Natural killer cell (primary cell): ENCODE data around the gene MTHFR. TPM values are rescaled to one million over a fixed set of nuclear protein-coding genes. Genes with fewer than 3 reads are reported as not detected.
A peak's percentile ranks its signal among the peaks of the same experiment; 100 is the strongest.

Experiments used
- ATAC-seq, 3 donors: fragments of 150-1000 bp in 2 of 3; fragments of 200-7000 bp in 1 of 3; cut with Tn5 transposase; 1 replicate in 1 of 3; 2 replicates in 2 of 3; pipeline ENCODE4 v1.10.0; 2021; ENCODE audit warnings: mild to moderate bottlenecking in 2 of 3, moderate library complexity in 2 of 3
- DNase-seq, 2 donors: peaks; one replicate each; pipeline versions ENCODE4 v3.0.0 to v3.0.0-alpha.2; 2013 to 2021; ENCODE audit warnings: mixed read lengths in 1 of 2
- H3K27ac ChIP-seq: one replicate; pipeline ENCODE4 v1.5.1; 2013; ENCODE audit warnings: mild to moderate bottlenecking, low read length
- H3K27me3 ChIP-seq: one replicate; pipeline ENCODE4 v1.6.1; 2013; ENCODE audit warnings: low read length; ENCODE audit not compliant: control insufficient read depth, insufficient read depth
- H3K36me3 ChIP-seq: one replicate; pipeline ENCODE4 v1.6.1; 2013; ENCODE audit warnings: low read length; ENCODE audit not compliant: control insufficient read depth, insufficient read depth
- H3K4me1 ChIP-seq: one replicate; pipeline ENCODE4 v1.6.1; 2013; ENCODE audit warnings: low read length; ENCODE audit not compliant: control insufficient read depth, insufficient read depth
- H3K4me3 ChIP-seq: one replicate; pipeline ENCODE4 v1.5.1; 2013; ENCODE audit warnings: low read length
- H3K9me3 ChIP-seq: one replicate; pipeline ENCODE4 v1.6.1; 2013; ENCODE audit warnings: low read length; ENCODE audit not compliant: control insufficient read depth, insufficient read depth
- H3K27ac Mint-ChIP-seq, 2 donors: one replicate each; pipeline ENCODE4 v1.8.0; 2022; ENCODE audit warnings: mild to moderate bottlenecking in 2 of 2, mixed read lengths in 2 of 2, moderate library complexity in 1 of 2
- H3K27me3 Mint-ChIP-seq, 2 donors: one replicate each; pipeline ENCODE4 v1.8.0; 2022; ENCODE audit warnings: low read depth in 2 of 2, mixed read lengths in 2 of 2
- H3K36me3 Mint-ChIP-seq: one replicate; pipeline ENCODE4 v1.8.0; 2022; ENCODE audit warnings: mixed read lengths
- H3K4me1 Mint-ChIP-seq, 2 donors: one replicate each; pipeline ENCODE4 v1.8.0; 2022; ENCODE audit warnings: mixed read lengths in 2 of 2
- H3K4me3 Mint-ChIP-seq: one replicate; pipeline ENCODE4 v1.8.0; 2022; ENCODE audit warnings: mild to moderate bottlenecking, moderate library complexity, mixed read lengths
- H3K9me3 Mint-ChIP-seq, 2 donors: one replicate each; pipeline ENCODE4 v1.8.0; 2022; ENCODE audit warnings: mixed read lengths in 2 of 2
- CTCF ChIP-seq: fragments of 200-600 bp; IDR thresholded peaks from one replicate; pipeline ENCODE4 v1.8.0; 2022; ENCODE audit warnings: antibody characterized with exemption
- WGBS: methylation state at CpG from one replicate; pipeline ENCODE4 v1.1.7; 2013; ENCODE audit warnings: missing lambda C conversion rate; ENCODE audit not compliant: insufficient coverage; 5-methylcytosine and 5-hydroxymethylcytosine counted together
- intact Hi-C: fragments of 100-400 bp; cut with micrococcal nuclease; formaldehyde crosslinking; loops from one replicate; pipeline ENCODE4 v1.14.2; 2022
- total RNA-seq, 4 donors: library from RNA; stranded (reverse); fragments of 120-200 nt in 1 of 4; gene quantifications; one replicate each; pipeline versions ENCODE4 v1.2.3 to v1.2.4, GENCODE V29; 2013 to 2022

The MTHFR gene
- total RNA-seq, 3 donors from 2014 or later (not counting 1 experiment from before 2014, with no cell fraction given) = 61.8 to 78.4 (median 69.5) TPM

GRCh38 chr1:11847667-11848372 is 42.1 kb upstream of the MTHFR start, which contains the start of gene NPPA:
TSS of gene NPPA (minus strand) at chr1:11847783. CDS start at chr1:11847684, 99 bp downstream.
- ATAC-seq (no peak), DNase-seq (no peak)
- H3K27ac ChIP-seq = no peak within 1 kb of the TSS
- peaks cover 5% of the 10 kb centered on the region for H3K36me3 ChIP-seq
- Mint-ChIP-seq H3K9me3 (no peaks in the 10 kb centered on the region), H3K27me3 (peaks cover 0 to 5% of the 10 kb centered on the region in 2 donors), H3K36me3 (no peaks in the 10 kb centered on the region), H3K4me3 (no peak within 1 kb of the TSS), H3K4me1 (no peaks in the 10 kb centered on the region), H3K27ac (no peak within 1 kb of the TSS)
- H3K4me3 ChIP-seq = no peak within 1 kb of the TSS
- no peaks in the 10 kb centered on the region for H3K9me3 ChIP-seq
- H3K27me3 ChIP-seq = no peaks in the 10 kb centered on the region
- no peaks in the 10 kb centered on the region for H3K4me1 ChIP-seq
- intact Hi-C loops = no loop called here
- WGBS = 62% methylated on average over 17 of the region's 18 CpGs
- no peak for TF ChIP-seq CTCF

- peak in 1 of 2 donors; percentile 50 for DNase-seq
- Mint-ChIP-seq H3K27ac (no peak overlapping the region), H3K4me3 (no peak overlapping the region), H3K36me3 (no peaks in the 10 kb centered on the region), H3K9me3 (no peaks in the 10 kb centered on the region), H3K27me3 (no peaks in the 10 kb centered on the region), H3K4me1 (peaks cover 0 to 5% of the 10 kb centered on the region in 2 donors)
- H3K4me3 ChIP-seq = no peak overlapping the region
- peaks cover 19% of the 10 kb centered on the region for H3K36me3 ChIP-seq
- H3K4me1 ChIP-seq = peaks cover 7% of the 10 kb centered on the region
- no peaks in the 10 kb centered on the region for H3K9me3 ChIP-seq
- no peak for TF ChIP-seq CTCF
- H3K27ac ChIP-seq = no peak overlapping the region
- peak in 1 of 3 donors; percentile 24 for ATAC-seq
- intact Hi-C loops = no loop called here
- H3K27me3 ChIP-seq = no peaks in the 10 kb centered on the region
- 83% methylated on average over 4 of the region's 5 CpGs for WGBS
These were observed 40.0 kb upstream of the MTHFR start for GRCh38 chr1:11845641-11846335.

- H3K27ac ChIP-seq = no peak overlapping the region
- DNase-seq = no peak
These were observed 36.6 kb upstream of the MTHFR start for GRCh38 chr1:11842154-11843041.

More at GRCh38 chr1:11842154-11843041, 36.6 kb upstream of the MTHFR start:
- no peaks in the 10 kb centered on the region for H3K9me3 Mint-ChIP-seq
- no peak overlapping the region for H3K4me3 Mint-ChIP-seq
- Histone ChIP-seq H3K9me3 (no peaks in the 10 kb centered on the region), H3K4me1 (peaks cover 7% of the 10 kb centered on the region), H3K36me3 (peaks cover 45% of the 10 kb centered on the region), H3K27me3 (no peaks in the 10 kb centered on the region), H3K4me3 (no peak overlapping the region)
- H3K4me1 Mint-ChIP-seq = peaks cover 5 to 11% of the 10 kb centered on the region in 2 donors
- no peak overlapping the region for H3K27ac Mint-ChIP-seq
- H3K27me3 Mint-ChIP-seq = no peaks in the 10 kb centered on the region
- no peaks in the 10 kb centered on the region for H3K36me3 Mint-ChIP-seq
- 52% methylated on average over 19 of the region's 19 CpGs for WGBS
- no peak for TF ChIP-seq CTCF
- intact Hi-C loops = no loop called here
- ATAC-seq = no peak
